ENCODE measurements around the gene EIF5AL1. TPM values are rescaled to one million over a fixed set of nuclear protein-coding genes. Genes with fewer than 3 reads are reported as not detected.

The EIF5AL1 gene
- total and polyA plus RNA-seq, 11 donors = 0.06 to 0.97 (median 0.38) TPM; not detected in 1

DNA sequence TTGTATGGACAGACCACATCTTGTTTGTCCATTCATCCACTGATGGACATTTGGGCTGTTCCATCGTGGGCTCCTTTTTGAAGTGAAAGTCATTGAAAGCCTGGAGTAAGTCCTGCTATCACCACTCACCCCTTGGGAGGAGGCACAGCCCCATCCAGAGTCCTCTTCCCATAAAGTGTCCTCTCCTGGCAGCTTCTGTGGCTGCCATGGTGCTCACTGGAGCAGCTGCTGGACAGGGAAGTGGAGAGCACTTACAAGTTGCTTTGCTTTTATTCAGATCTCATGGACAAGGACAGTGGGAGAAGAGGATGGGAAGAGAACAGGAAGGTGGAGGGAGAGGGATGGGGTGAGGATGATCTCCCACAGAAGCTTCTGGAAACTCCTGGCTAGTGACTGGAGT lies 18.5 kb upstream of the EIF5AL1 start:
- Histone ChIP-seq H3K27me3 (peaks cover 0 to 8% (median 0%) of the 10 kb centered on the region in 9 donors), H3K27ac (no peak overlapping the region), H3K9me3 (no peaks in the 10 kb centered on the region), H3K4me3 (no peak overlapping the region), H3K4me1 (peaks cover 0 to 20% (median 10%) of the 10 kb centered on the region in 12 donors), H3K36me3 (no peaks in the 10 kb centered on the region)
- intact Hi-C loops (cut with DNase I) = no loop called here
- ATAC-seq (no peak), DNase-seq (no peak)
- TF ChIP-seq POLR2A (IDR thresholded peaks at IDR 0.05) = no peak
- TF ChIP-seq, protein P1, sequence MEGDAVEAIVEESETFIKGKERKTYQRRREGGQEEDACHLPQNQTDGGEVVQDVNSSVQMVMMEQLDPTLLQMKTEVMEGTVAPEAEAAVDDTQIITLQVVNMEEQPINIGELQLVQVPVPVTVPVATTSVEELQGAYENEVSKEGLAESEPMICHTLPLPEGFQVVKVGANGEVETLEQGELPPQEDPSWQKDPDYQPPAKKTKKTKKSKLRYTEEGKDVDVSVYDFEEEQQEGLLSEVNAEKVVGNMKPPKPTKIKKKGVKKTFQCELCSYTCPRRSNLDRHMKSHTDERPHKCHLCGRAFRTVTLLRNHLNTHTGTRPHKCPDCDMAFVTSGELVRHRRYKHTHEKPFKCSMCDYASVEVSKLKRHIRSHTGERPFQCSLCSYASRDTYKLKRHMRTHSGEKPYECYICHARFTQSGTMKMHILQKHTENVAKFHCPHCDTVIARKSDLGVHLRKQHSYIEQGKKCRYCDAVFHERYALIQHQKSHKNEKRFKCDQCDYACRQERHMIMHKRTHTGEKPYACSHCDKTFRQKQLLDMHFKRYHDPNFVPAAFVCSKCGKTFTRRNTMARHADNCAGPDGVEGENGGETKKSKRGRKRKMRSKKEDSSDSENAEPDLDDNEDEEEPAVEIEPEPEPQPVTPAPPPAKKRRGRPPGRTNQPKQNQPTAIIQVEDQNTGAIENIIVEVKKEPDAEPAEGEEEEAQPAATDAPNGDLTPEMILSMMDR (IDR thresholded peaks at IDR 0.05) = no peak
- WGBS, 4 donors = 77 to 87% (median 84%) methylated on average over 1 of the region's 1 CpG

DNA sequence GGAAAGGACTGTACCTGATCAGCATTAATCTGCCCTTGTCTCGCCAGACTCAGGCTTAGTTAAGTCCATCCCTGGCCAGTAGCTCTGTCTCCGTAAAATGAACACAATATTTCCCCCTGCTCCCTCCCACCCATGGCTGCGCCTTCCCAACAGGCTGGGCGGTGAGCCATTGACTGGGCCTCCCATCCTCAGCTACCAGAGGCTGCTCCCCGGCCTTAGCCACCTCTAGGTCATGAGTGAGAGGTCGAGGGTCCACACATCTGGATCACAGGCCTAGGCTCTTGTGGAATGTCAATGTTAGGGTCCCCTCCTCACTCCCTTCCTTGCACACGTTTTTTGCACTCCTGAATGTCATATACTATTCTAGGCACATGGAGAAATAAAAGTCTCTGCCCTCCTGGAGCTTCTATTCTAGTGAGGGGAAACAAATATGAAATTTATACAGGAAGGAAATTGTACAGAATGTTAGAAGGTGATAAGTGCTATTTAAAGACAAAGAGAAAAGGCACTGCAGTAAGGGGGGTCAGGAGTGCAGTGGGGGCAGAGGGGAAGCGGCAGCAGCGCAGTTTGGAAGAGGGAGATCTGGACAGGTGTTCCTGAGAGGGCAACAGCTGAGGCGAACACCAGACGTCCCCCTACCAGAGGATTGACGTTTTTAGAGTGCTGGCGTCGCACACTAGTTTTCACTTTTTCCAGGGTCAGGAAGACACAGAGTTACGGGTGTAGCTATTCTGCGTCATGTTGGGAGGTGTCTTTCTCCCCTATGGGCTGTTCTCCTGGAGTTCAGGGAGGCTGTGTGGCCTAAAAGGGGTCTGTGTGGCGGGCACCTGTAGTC lies 17.2 kb upstream of the EIF5AL1 start:
- intact Hi-C loops (cut with DNase I) = no loop called here

DNA sequence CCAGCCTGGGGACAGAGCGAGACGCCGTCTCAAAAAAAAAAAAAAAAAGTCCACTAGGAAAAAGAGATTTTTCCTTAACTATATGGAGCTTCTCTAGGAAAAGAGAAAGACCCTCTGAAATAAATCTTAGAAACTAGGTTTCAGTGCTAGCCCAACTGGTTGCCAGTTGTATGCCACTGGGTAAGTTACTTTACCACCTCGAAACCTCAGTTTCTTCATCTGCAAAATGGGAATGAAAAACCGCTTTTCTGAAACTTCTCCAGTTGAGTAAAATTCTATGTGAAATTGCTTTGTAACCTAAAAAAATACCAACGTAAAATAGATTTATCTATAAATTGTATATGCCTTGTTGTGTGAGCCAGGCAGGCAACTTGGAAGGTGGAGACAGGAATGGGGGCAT lies 16.5 kb upstream of the EIF5AL1 start:
- Histone ChIP-seq H3K27ac (no peak overlapping the region), H3K27me3 (peaks cover 0 to 11% (median 0%) of the 10 kb centered on the region in 9 donors), H3K9me3 (no peaks in the 10 kb centered on the region), H3K36me3 (no peaks in the 10 kb centered on the region), H3K4me1 (peaks cover 0 to 9% (median 3%) of the 10 kb centered on the region in 12 donors), H3K4me3 (no peak overlapping the region)
- WGBS, 4 donors = 83 to 92% (median 88%) methylated on average over 6 of the region's 6 CpGs
- ATAC-seq (no peak), DNase-seq (no peak)
- TF ChIP-seq, protein P1 (IDR thresholded peaks at IDR 0.05) = no peak
- TF ChIP-seq POLR2A (IDR thresholded peaks at IDR 0.05) = no peak
- intact Hi-C loops (cut with DNase I) = no loop called here

More for the DNA sequence above, 17.2 kb upstream of the EIF5AL1 start:
- Histone ChIP-seq H3K4me1 (peaks cover 0 to 16% (median 9%) of the 10 kb centered on the region in 12 donors), H3K27ac (no peak overlapping the region), H3K4me3 (no peak overlapping the region), H3K27me3 (peaks cover 0 to 11% (median 0%) of the 10 kb centered on the region in 9 donors), H3K9me3 (no peaks in the 10 kb centered on the region), H3K36me3 (no peaks in the 10 kb centered on the region)
- no peak for DNase-seq
- no peak for ATAC-seq
- 73 to 79% (median 77%) methylated on average over 15 to 17 of the region's 17 CpGs for WGBS, 4 donors
- TF ChIP-seq POLR2A (IDR thresholded peaks at IDR 0.05) = no peak
- TF ChIP-seq, protein P1 (IDR thresholded peaks at IDR 0.05) = no peak

DNA sequence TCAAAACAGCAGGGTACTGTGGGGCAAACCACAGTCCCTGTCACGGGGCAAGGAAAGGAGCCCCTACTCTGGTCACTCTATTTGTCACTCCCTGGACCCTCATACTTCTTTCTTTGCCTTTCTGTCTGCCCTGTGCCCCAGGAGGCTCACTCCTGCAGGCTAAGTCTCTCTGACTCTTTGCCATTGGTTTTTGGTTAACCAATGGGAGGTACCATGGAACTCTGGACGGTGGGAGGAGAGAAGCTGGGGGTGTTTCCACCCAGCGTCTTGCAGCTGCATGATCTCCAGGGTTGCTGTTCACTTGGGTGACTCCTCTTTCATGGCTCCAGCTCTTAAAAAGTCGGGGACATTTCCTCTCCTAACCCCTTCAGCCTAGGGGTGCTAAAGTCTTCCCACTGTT lies 15.4 kb upstream of the EIF5AL1 start:
- Histone ChIP-seq H3K4me3 (no peak overlapping the region), H3K4me1 (no peaks in the 10 kb centered on the region), H3K27ac (no peak overlapping the region), H3K27me3 (peaks cover 0 to 11% (median 0%) of the 10 kb centered on the region in 9 donors), H3K9me3 (no peaks in the 10 kb centered on the region), H3K36me3 (no peaks in the 10 kb centered on the region)
- ATAC-seq (no peak), DNase-seq (no peak)
- TF ChIP-seq POLR2A (IDR thresholded peaks at IDR 0.05) = no peak
- TF ChIP-seq, protein P1 (IDR thresholded peaks at IDR 0.05) = no peak
- 41 to 72% (median 64%) methylated on average over 4 of the region's 4 CpGs for WGBS, 4 donors
- intact Hi-C loops (cut with DNase I) = no loop called here
